HG03442 (cell line): Measurements from ENCODE around the gene C10orf67.
A peak's percentile ranks its signal among the peaks of the same experiment; 100 is the strongest.

Source experiments
- ATAC-seq: cut with Tn5 transposase; IDR thresholded peaks from one replicate; pipeline ENCODE4 v1.9.1; 2021; ENCODE audit warnings: mild to moderate bottlenecking, moderate library complexity; ENCODE audit not compliant: unreplicated experiment

C10orf67 gene

GRCh38 chr10:23174074-23174976 lies 170.3 kb downstream of the C10orf67 start:
- no peak for ATAC-seq

DNA sequence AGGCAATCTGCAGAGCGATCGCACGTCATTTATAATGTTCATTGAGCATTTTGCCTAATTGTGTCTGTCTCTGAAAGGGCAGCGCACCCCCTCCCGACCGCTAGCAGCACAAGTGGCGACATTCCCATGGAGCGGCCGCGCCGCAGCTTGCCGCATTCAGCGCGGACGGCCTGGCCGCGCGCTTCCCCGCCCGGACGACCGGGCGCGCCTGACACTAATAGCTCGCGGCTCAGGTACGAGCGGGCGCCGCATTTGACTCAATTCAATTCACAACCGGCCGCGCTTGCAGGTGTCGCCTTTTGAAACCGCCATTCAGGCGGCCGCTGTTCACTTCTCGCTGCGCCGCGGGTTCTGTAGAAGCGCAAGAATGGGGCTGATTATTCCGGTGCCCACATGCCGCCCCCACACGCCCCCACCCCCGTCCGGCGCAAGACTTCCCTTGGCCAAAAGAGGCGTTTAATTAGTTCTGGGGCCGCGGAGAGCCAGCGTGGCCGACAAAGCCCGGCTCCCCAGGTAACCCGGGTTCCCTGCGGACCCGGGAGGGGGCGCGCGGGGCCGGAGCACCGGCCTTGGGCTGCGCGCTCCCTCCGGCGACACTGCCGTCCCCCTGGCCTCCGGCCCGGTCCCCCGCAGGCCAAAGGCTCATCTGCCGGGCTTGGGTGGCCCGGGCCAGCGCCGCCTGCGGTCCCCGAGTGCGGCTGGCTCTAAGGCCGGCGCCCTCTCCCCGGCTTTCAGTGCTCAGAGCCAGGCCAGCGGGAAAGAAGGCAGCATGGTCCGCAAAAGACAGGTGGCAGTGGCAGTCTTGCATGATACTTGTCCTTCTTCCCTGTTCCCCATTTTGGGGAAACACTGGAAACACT lies 171.2 kb downstream of the C10orf67 start:
- ATAC-seq = no peak

DNA sequence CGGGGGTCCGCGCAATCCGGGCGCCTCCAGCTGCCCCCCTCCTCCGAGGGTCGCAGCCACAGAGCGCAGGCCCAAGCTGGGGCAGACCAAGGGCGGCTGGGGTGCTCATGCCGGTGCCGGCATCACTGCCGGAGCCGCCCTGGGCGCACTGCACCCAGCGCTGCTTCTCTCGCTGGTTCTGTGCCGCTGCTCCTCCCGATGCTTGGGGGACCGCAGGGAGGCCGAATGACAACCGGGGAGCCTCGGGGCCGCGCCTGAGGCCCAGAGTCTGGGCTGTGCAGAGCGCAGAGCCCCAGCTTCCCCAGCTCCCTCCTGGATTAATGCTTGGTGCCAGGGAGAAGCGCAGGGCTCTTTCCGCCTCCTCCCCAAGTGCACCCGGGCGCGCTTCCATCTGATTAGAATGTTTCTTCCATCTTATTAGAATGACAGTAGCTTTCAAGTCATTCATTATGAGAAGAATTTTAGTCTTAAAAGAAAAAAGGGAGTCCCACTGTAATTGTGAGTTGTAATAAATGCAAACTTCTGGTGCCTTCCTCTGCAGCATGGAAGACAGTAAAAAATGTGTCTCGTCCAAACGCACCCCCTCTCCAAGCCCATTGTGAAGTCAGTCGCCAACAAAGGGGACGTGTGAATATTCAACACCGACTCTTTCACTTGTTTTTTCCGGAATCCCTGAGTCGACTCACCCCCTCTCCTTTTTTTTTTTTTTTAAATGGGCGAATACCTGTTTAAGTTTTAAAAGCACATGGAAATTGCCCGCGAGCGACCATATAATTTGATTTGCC lies 172.0 kb downstream of the C10orf67 start:
- no peak for ATAC-seq

GRCh38 chr10:23171232-23171876 lies 173.2 kb downstream of the C10orf67 start:
- no peak for ATAC-seq

- peak; percentile 47 for ATAC-seq
Observed at GRCh38 chr10:23158370-23158769, 186.2 kb downstream of the C10orf67 start.

DNA sequence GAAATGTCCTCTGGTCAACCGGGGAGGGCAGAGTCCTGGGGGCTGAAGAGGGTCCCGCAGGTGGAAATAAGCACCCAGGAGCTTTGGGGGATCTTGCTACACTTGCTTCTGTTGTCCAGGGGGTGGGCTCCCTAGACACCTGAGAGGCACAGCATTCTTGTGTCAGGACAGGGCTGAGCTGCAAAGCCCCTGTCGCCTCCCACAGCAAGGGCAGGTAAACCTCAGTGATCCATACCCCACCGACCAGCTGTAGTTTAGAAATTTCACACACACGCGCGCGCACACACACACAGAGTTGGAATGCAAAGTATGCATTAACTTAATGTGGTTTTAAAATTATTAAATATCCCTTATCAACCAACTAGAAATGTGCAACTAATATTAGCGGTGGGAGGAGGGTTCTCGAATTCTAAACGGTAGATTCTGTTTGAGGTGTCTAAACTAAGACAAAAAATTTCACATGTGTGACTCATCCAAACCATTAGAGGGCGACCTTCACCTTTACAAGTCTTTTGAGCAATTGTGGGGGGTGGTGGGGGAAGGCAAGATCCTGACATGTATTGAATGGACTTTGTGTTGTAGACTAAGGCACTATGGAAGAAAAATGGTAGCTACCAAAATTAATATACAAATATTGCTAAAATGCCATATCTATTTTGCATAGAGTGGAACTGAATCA lies 186.8 kb downstream of the C10orf67 start:
- peak; percentile 43 for ATAC-seq

- peak; percentile 60 for ATAC-seq
Observed at GRCh38 chr10:23157239-23157681, 187.3 kb downstream of the C10orf67 start.

GRCh38 chr10:23156447-23157150 lies 188.0 kb downstream of the C10orf67 start:
- no peak for ATAC-seq

- no peak for ATAC-seq
Observed at GRCh38 chr10:23155169-23155568, 189.4 kb downstream of the C10orf67 start.
